K562 (cell line): ENCODE results near the gene GPR183. TPM values are rescaled to one million over a fixed set of nuclear protein-coding genes. Genes with fewer than 3 reads are reported as not detected.

Source experiments
- ATAC-seq: fragments of 200-7000 bp; cut with Tn5 transposase; 3 replicates; pipeline ENCODE4 v1.9.1; 2020; ENCODE audit warnings: moderate library complexity
- BruUV-seq: library from RNA; stranded (reverse); fragments of 400-500 nt; replicated peaks from 2 replicates; lab custom pipeline; 2021; lab: Mats Ljungman, UMichigan
- CTCF ChIA-PET: fragments of 300-600 bp; formaldehyde crosslinking; extraction: SDS; loops from one replicate; lab custom pipeline; 2021; ENCODE audit warnings: low intra/inter-chr PET ratio; lab: Yijun Ruan, JAX
- POLR2A ChIA-PET: fragments of 300-600, 350-650 bp; sonication (Branson Sonifier 250); formaldehyde crosslinking; extraction: SDS; loops from one replicate; lab custom pipeline; 2021; ENCODE audit warnings: antibody characterized with exemption, inconsistent platforms; lab: Yijun Ruan, JAX
- DNase-seq, 4 experiments: peaks; one replicate each; pipeline versions ENCODE4 v3.0.0 to v3.0.0-alpha.2; 2011 to 2018; ENCODE audit warnings: low spot score in 3 of 4, mixed read lengths in 3 of 4; ENCODE audit errors: extremely low read depth in 1 of 4
- FAIRE-seq: peaks from 2 replicates; lab custom pipeline; 2011; peaks lifted over from hg19 to GRCh38; lab: Jason Lieb, UNC
- H2AFZ ChIP-seq: 2 replicates; pipeline ENCODE4 v1.6.0; 2011; ENCODE audit warnings: low read depth, low read length, control low read depth, inconsistent platforms
- H3K27ac ChIP-seq: fragments of 200-600 bp; 3 replicates; pipeline ENCODE4 v1.8.0; 2011; ENCODE audit warnings: low read depth, mild to moderate bottlenecking, control low read depth, inconsistent platforms, low read length, moderate library complexity, mixed read lengths; ENCODE audit errors: extremely low read depth
- H3K27me3 ChIP-seq, 2 experiments: fragments of 300-600 bp in 1 of 2; 2 replicates in 1 of 2; 3 replicates in 1 of 2; pipeline versions ENCODE4 v1.6.0 to v1.8.0; 2011; ENCODE audit warnings: inconsistent platforms in 2 of 2, low read length in 2 of 2, mild to moderate bottlenecking in 1 of 2, mixed read lengths in 1 of 2, moderate library complexity in 1 of 2; ENCODE audit not compliant: control insufficient read depth in 2 of 2, insufficient read depth in 2 of 2
- H3K36me3 ChIP-seq: fragments of 300-600 bp; 3 replicates; pipeline ENCODE4 v1.8.0; 2011; ENCODE audit warnings: mild to moderate bottlenecking, low read length, inconsistent platforms; ENCODE audit not compliant: control insufficient read depth, insufficient read depth
- H3K4me1 ChIP-seq, 2 experiments: fragments of 200-600 bp in 1 of 2; replicated peaks in 1 of 2; 2 replicates in 1 of 2; 3 replicates in 1 of 2; pipeline versions ENCODE4 v1.5.1 to v1.8.0; 2011; ENCODE audit warnings: inconsistent platforms in 2 of 2, low read length in 2 of 2, mild to moderate bottlenecking in 1 of 2, mixed read lengths in 1 of 2, moderate library complexity in 1 of 2; ENCODE audit not compliant: control insufficient read depth in 2 of 2, insufficient read depth in 2 of 2
- H3K4me2 ChIP-seq: 2 replicates; pipeline ENCODE4 v1.6.1; 2011; ENCODE audit warnings: low read length, control low read depth, inconsistent platforms, mixed read lengths; ENCODE audit not compliant: insufficient read depth
- H3K4me3 ChIP-seq: fragments of 200-600 bp; sonication (generic), shearing (Covaris generic); 2 replicates; pipeline ENCODE4 v1.5.1; 2016; ENCODE audit warnings: control low read depth, inconsistent platforms
- H3K79me2 ChIP-seq: fragments of 200-600 bp; 3 replicates; pipeline ENCODE4 v1.8.0; 2011; ENCODE audit warnings: low read length, inconsistent platforms; ENCODE audit not compliant: control insufficient read depth, insufficient read depth
- H3K9ac ChIP-seq, 2 experiments: 2 replicates each; pipeline versions ENCODE4 v1.6.0 to v1.6.1; 2011; ENCODE audit warnings: low read depth in 2 of 2, low read length in 2 of 2, control low read depth in 1 of 2, inconsistent platforms in 1 of 2, mild to moderate bottlenecking in 1 of 2, mixed read lengths in 1 of 2; ENCODE audit not compliant: insufficient read depth in 1 of 2
- H3K9me1 ChIP-seq: one replicate; pipeline ENCODE4 v1.6.0; 2011; ENCODE audit warnings: inconsistent platforms, mild to moderate bottlenecking, low read length, moderate library complexity; ENCODE audit not compliant: control insufficient read depth, insufficient read depth
- H3K9me3 ChIP-seq: replicated peaks from 2 replicates; pipeline ENCODE4 v1.5.1; 2011; ENCODE audit warnings: low read depth, low read length, inconsistent platforms; ENCODE audit not compliant: control insufficient read depth, insufficient read depth
- H4K20me1 ChIP-seq: replicated peaks from 2 replicates; pipeline ENCODE4 v1.6.1; 2011; ENCODE audit warnings: low read length, inconsistent platforms, mixed read lengths; ENCODE audit not compliant: control insufficient read depth, insufficient read depth
- C11orf30 ChIP-seq: fragments of 450-650 bp; IDR thresholded peaks from 2 replicates; pipeline ENCODE4 v1.6.1; 2016; ENCODE audit warnings: low read depth, mild to moderate bottlenecking
- DPF2 ChIP-seq: fragments of 450-650 bp; IDR thresholded peaks from 2 replicates; pipeline ENCODE4 v1.6.1; 2016
- HNRNPH1 ChIP-seq: fragments of 200-400 bp; formaldehyde crosslinking; optimal IDR thresholded peaks from 2 replicates; pipeline ENCODE3; 2017; ENCODE audit warnings: low read depth, mild to moderate bottlenecking, low read length, moderate library complexity
- ZNF253 ChIP-seq: fragments of 250-450 bp; sonication (Bioruptor Pico); conservative IDR thresholded peaks from 2 replicates; pipeline ENCODE4 v1.6.1; 2021; ENCODE audit warnings: mild to moderate bottlenecking
- ZNF316 ChIP-seq: fragments of 450-650 bp; IDR thresholded peaks from 2 replicates; pipeline ENCODE4 v1.6.1; 2016
- WGBS: fragments of 100-300 bp; shearing (Covaris generic); methylation state at CpG from one replicate; pipeline ENCODE4 v1.1.6; 2016; ENCODE audit warnings: low coverage, mixed read lengths; ENCODE audit not compliant: insufficient coverage; ENCODE audit errors: missing lambda C conversion rate; 5-methylcytosine and 5-hydroxymethylcytosine counted together
- in situ Hi-C: fragments of 300-500 bp; cut with MboI; formaldehyde crosslinking; loops from 4 replicates; pipeline ENCODE4 v1.15.0; 2018; ENCODE audit warnings: inconsistent platforms, mixed read lengths
- intact Hi-C: fragments of 100-400 bp; cut with micrococcal nuclease; formaldehyde crosslinking; loops from 2 replicates; pipeline ENCODE4 v1.14.2; 2022
- polyA plus RNA-seq, 8 experiments: library from polyadenylated mRNA; depleted of rRNA in 4 of 8; stranded (reverse) in 5 of 8; unstranded in 3 of 8; fragments of >200 nt; fragmentation: Nextera tagmentation in 2 of 8; fragmentation: Illumina TruSeq in 1 of 8; extraction: Ambion mirVana in 2 of 8; extraction: Trizol in 1 of 8; gene quantifications; 2 replicates each; pipeline versions ENCODE4 v1.2.1 to v1.2.3, GENCODE V29; 2011 to 2014; ENCODE audit warnings: inconsistent platforms in 1 of 8, missing spikeins in 1 of 8
- total RNA-seq, 7 experiments: library from RNA; depleted of rRNA in 6 of 7; stranded (reverse); fragments of >200 nt in 6 of 7; fragmentation: Illumina TruSeq in 2 of 7; extraction: Trizol in 2 of 7; gene quantifications; 2 replicates each; pipeline versions ENCODE4 v1.2.1 to v1.2.3, GENCODE V29; 2011 to 2021; ENCODE audit warnings: low replicate concordance in 1 of 7
- TF ChIP-seq, protein P1 (sequence below): fragments of 200-800 bp; sonication (Bioruptor generic); IDR thresholded peaks from 2 replicates; pipeline ENCODE4 v1.6.1; 2016; ENCODE audit warnings: missing genetic modification characterization, missing compliant biosample characterization
- TF ChIP-seq, protein P2 (sequence below): fragments of 200-800 bp; sonication (Bioruptor generic); IDR thresholded peaks from 2 replicates; pipeline ENCODE4 v1.6.1; 2017; ENCODE audit warnings: missing genetic modification characterization, missing compliant biosample characterization
- TF ChIP-seq, protein P3 (sequence below): sonication (generic); formaldehyde crosslinking; IDR thresholded peaks from 2 replicates; pipeline ENCODE4 v1.8.1; 2023; ENCODE audit warnings: mild to moderate bottlenecking, missing genetic modification reagents

GPR183 gene
- total and polyA plus RNA-seq, 9 of the 15 experiments (the other 6 are each of a cell fraction or from before 2014, with no cell fraction given), result 1.3 to 10.2 (median 3.7) TPM

DNA sequence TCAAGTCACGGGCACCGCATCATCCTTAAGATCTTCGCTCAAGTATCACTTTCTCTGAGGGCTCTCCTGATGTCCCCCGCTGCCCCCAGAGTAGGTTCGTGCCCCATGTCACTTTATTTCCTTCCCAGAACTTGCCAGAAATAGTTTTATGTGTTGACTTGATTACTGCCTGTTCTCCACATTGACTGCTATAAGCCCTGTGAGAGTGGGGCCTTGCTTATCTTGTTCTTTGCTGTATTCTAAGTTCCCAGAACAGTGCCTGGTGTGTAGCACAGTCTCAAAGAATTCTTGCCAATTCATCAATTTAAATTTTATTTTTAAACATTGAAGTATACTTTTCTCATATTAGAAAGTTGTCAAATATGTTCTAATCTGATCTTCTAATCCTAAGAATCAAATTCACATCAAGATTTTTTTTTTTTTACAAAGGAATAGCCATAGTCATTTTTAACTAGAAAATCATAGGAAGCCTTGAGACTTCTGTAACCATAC lies 32.1 kb upstream of the GPR183 start:
- Histone ChIP-seq H3K4me2 (peak overlapping the region; percentile 38), H3K27me3 (no peaks in the 10 kb centered on the region), H3K9me3 (no peaks in the 10 kb centered on the region), H3K79me2 (no peaks in the 10 kb centered on the region), H3K36me3 (peaks cover 39% of the 10 kb centered on the region; the same call in 2 of the 3 replicates)
- no TSS peak for BruUV-seq
- FAIRE-seq, result no peak
- no peak for DNase-seq
- TF ChIP-seq HNRNPH1, result no peak
- TF ChIP-seq C11orf30, result peak; percentile 52
- TF ChIP-seq DPF2, result peak; percentile 3; the same call in 1 of the 2 replicates
- TF ChIP-seq, protein P1, sequence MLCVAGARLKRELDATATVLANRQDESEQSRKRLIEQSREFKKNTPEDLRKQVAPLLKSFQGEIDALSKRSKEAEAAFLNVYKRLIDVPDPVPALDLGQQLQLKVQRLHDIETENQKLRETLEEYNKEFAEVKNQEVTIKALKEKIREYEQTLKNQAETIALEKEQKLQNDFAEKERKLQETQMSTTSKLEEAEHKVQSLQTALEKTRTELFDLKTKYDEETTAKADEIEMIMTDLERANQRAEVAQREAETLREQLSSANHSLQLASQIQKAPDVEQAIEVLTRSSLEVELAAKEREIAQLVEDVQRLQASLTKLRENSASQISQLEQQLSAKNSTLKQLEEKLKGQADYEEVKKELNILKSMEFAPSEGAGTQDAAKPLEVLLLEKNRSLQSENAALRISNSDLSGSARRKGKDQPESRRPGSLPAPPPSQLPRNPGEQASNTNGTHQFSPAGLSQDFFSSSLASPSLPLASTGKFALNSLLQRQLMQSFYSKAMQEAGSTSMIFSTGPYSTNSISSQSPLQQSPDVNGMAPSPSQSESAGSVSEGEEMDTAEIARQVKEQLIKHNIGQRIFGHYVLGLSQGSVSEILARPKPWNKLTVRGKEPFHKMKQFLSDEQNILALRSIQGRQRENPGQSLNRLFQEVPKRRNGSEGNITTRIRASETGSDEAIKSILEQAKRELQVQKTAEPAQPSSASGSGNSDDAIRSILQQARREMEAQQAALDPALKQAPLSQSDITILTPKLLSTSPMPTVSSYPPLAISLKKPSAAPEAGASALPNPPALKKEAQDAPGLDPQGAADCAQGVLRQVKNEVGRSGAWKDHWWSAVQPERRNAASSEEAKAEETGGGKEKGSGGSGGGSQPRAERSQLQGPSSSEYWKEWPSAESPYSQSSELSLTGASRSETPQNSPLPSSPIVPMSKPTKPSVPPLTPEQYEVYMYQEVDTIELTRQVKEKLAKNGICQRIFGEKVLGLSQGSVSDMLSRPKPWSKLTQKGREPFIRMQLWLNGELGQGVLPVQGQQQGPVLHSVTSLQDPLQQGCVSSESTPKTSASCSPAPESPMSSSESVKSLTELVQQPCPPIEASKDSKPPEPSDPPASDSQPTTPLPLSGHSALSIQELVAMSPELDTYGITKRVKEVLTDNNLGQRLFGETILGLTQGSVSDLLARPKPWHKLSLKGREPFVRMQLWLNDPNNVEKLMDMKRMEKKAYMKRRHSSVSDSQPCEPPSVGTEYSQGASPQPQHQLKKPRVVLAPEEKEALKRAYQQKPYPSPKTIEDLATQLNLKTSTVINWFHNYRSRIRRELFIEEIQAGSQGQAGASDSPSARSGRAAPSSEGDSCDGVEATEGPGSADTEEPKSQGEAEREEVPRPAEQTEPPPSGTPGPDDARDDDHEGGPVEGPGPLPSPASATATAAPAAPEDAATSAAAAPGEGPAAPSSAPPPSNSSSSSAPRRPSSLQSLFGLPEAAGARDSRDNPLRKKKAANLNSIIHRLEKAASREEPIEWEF (CRISPR knock-in tag), result peak; percentile 33; the same call in 1 of the 2 replicates
- TF ChIP-seq ZNF253 (CRISPR knock-in tag), result no peak
- TF ChIP-seq ZNF316, result peak; percentile 77
- TF ChIP-seq, protein P2, sequence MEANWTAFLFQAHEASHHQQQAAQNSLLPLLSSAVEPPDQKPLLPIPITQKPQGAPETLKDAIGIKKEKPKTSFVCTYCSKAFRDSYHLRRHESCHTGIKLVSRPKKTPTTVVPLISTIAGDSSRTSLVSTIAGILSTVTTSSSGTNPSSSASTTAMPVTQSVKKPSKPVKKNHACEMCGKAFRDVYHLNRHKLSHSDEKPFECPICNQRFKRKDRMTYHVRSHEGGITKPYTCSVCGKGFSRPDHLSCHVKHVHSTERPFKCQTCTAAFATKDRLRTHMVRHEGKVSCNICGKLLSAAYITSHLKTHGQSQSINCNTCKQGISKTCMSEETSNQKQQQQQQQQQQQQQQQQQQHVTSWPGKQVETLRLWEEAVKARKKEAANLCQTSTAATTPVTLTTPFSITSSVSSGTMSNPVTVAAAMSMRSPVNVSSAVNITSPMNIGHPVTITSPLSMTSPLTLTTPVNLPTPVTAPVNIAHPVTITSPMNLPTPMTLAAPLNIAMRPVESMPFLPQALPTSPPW (CRISPR knock-in tag), result 0 out of 2 replicates have a peak, but pooled peaks have one; percentile 12
- TF ChIP-seq, protein P3, sequence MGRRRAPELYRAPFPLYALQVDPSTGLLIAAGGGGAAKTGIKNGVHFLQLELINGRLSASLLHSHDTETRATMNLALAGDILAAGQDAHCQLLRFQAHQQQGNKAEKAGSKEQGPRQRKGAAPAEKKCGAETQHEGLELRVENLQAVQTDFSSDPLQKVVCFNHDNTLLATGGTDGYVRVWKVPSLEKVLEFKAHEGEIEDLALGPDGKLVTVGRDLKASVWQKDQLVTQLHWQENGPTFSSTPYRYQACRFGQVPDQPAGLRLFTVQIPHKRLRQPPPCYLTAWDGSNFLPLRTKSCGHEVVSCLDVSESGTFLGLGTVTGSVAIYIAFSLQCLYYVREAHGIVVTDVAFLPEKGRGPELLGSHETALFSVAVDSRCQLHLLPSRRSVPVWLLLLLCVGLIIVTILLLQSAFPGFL (CRISPR knock-in tag), result no peak
- TF ChIP-seq, all 486 proteins: peak for 5
- H3K27ac ChIP-seq, result peak overlapping the region; percentile 27; the same call in 2 of the 3 replicates
- peak; percentile 60 for ATAC-seq
- peaks cover 6 to 26% of the 10 kb centered on the region in 2 experiments; a peak in 4 of 5 replicates for H3K4me1 ChIP-seq
- H4K20me1 ChIP-seq, result no peaks in the 10 kb centered on the region
- in situ Hi-C loops, result no loop called here
- ChIA-PET CTCF (no interaction called here), POLR2A (interaction anchor here (1.5 kb wide), 1 partner anchor 10 kb away, joined by 4 read pairs; no protein-coding TSS in a partner anchor)
- 28% methylated on average over 3 of the region's 5 CpGs for WGBS
- no peak overlapping the region for H2AFZ ChIP-seq
- H3K9ac ChIP-seq, result peak overlapping the region in 1 of 2 experiments; percentile 48; a peak in 1 of 4 replicates
- intact Hi-C loops, result no loop called here
- H3K9me1 ChIP-seq, result no peaks in the 10 kb centered on the region
- no peak overlapping the region for H3K4me3 ChIP-seq
